GM19099 (cell line): ENCODE data around the gene CCL15.

Experiments used
- POLR2A ChIP-seq: IDR thresholded peaks from 3 replicates; pipeline ENCODE4 v1.6.1; 2011; ENCODE audit warnings: low read depth; ENCODE audit not compliant: insufficient read length; ENCODE audit errors: extremely low read depth

CCL15 gene

GRCh38 chr17:35972066-35972465 lies 29.3 kb downstream of the CCL15 start:
- TF ChIP-seq POLR2A: no peak

- no peak for TF ChIP-seq POLR2A
These were observed 31.6 kb downstream of the CCL15 start for GRCh38 chr17:35969558-35970380.

GRCh38 chr17:35968520-35969054 lies 32.8 kb downstream of the CCL15 start:
- TF ChIP-seq POLR2A: no peak

- no peak for TF ChIP-seq POLR2A
These were observed 36.1 kb downstream of the CCL15 start for GRCh38 chr17:35965272-35965671.

- TF ChIP-seq POLR2A: no peak
These were observed 37.7 kb downstream of the CCL15 start for GRCh38 chr17:35963663-35964062.

- TF ChIP-seq POLR2A: no peak
These were observed 47.6 kb downstream of the CCL15 start for GRCh38 chr17:35953720-35954119.

GRCh38 chr17:35949401-35949800 lies 52.0 kb downstream of the CCL15 start:
- TF ChIP-seq POLR2A: no peak

GRCh38 chr17:35948092-35948491 lies 53.3 kb downstream of the CCL15 start:
- no peak for TF ChIP-seq POLR2A
